Ishikawa (cell line): Measurements from ENCODE around the gene CCAR1.

Experiments
- CEBPB ChIP-seq: IDR thresholded peaks from 2 replicates; pipeline ENCODE4 v1.6.1; 2012
- CREB1 ChIP-seq: IDR thresholded peaks from 2 replicates; pipeline ENCODE4 v1.6.1; 2012; ENCODE audit warnings: low read depth
- EGR1 ChIP-seq: IDR thresholded peaks from 2 replicates; pipeline ENCODE4 v1.6.1; 2012
- EP300 ChIP-seq: IDR thresholded peaks from 2 replicates; pipeline ENCODE4 v1.6.1; 2012; ENCODE audit warnings: borderline replicate concordance
- FOXM1 ChIP-seq: IDR thresholded peaks from 2 replicates; pipeline ENCODE4 v1.6.1; 2012; ENCODE audit warnings: low read depth, borderline replicate concordance
- NFIC ChIP-seq: IDR thresholded peaks from 2 replicates; pipeline ENCODE4 v1.6.1; 2012
- RAD21 ChIP-seq: IDR thresholded peaks from 2 replicates; pipeline ENCODE4 v1.6.1; 2012; ENCODE audit warnings: low read depth
- REST ChIP-seq: IDR thresholded peaks from 2 replicates; pipeline ENCODE4 v1.6.1; 2012; ENCODE audit warnings: low read depth, mild to moderate bottlenecking
- TAF1 ChIP-seq: IDR thresholded peaks from 2 replicates; pipeline ENCODE4 v1.6.1; 2012; ENCODE audit warnings: low read depth, mild to moderate bottlenecking
- TCF12 ChIP-seq: IDR thresholded peaks from 2 replicates; pipeline ENCODE4 v1.6.1; 2012; ENCODE audit warnings: low read depth
- TEAD4 ChIP-seq: IDR thresholded peaks from 2 replicates; pipeline ENCODE4 v1.6.1; 2012
- YY1 ChIP-seq: IDR thresholded peaks from 2 replicates; pipeline ENCODE4 v1.6.1; 2012; ENCODE audit warnings: low read depth
- ZBTB7A ChIP-seq: IDR thresholded peaks from 2 replicates; pipeline ENCODE4 v1.6.1; 2012; ENCODE audit warnings: low read depth
- TF ChIP-seq, protein P1 (sequence below): IDR thresholded peaks from 2 replicates; pipeline ENCODE4 v1.6.1; 2012
- TF ChIP-seq, protein P2 (sequence below): IDR thresholded peaks from 2 replicates; pipeline ENCODE4 v1.6.1; 2012

Gene CCAR1, protein sequence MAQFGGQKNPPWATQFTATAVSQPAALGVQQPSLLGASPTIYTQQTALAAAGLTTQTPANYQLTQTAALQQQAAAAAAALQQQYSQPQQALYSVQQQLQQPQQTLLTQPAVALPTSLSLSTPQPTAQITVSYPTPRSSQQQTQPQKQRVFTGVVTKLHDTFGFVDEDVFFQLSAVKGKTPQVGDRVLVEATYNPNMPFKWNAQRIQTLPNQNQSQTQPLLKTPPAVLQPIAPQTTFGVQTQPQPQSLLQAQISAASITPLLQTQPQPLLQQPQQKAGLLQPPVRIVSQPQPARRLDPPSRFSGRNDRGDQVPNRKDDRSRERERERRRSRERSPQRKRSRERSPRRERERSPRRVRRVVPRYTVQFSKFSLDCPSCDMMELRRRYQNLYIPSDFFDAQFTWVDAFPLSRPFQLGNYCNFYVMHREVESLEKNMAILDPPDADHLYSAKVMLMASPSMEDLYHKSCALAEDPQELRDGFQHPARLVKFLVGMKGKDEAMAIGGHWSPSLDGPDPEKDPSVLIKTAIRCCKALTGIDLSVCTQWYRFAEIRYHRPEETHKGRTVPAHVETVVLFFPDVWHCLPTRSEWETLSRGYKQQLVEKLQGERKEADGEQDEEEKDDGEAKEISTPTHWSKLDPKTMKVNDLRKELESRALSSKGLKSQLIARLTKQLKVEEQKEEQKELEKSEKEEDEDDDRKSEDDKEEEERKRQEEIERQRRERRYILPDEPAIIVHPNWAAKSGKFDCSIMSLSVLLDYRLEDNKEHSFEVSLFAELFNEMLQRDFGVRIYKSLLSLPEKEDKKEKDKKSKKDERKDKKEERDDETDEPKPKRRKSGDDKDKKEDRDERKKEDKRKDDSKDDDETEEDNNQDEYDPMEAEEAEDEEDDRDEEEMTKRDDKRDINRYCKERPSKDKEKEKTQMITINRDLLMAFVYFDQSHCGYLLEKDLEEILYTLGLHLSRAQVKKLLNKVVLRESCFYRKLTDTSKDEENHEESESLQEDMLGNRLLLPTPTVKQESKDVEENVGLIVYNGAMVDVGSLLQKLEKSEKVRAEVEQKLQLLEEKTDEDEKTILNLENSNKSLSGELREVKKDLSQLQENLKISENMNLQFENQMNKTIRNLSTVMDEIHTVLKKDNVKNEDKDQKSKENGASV

GRCh38 chr10:68720793-68721672 is at the start of gene CCAR1:
Gene CCAR1, plus strand, starts transcription at chr10:68721239. Its CDS starts 1,266 bp downstream, at chr10:68722505.
- TF ChIP-seq TCF12 = no peak
- TF ChIP-seq CEBPB = no peak
- TF ChIP-seq EGR1 = no peak
- TF ChIP-seq REST = no peak
- no peak for TF ChIP-seq ZBTB7A
- no peak for TF ChIP-seq RAD21
- TF ChIP-seq EP300 = no peak
- TF ChIP-seq, protein P1, sequence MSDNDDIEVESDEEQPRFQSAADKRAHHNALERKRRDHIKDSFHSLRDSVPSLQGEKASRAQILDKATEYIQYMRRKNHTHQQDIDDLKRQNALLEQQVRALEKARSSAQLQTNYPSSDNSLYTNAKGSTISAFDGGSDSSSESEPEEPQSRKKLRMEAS = peak; percentile 89
- 0 out of 2 replicates have a peak, but pooled peaks have one; percentile 13 for TF ChIP-seq TEAD4
- TF ChIP-seq CREB1 = peak; percentile 54; the same call in 1 of the 2 replicates
- peak; percentile 86 for TF ChIP-seq YY1
- no peak for TF ChIP-seq FOXM1
- TF ChIP-seq NFIC = no peak
- TF ChIP-seq, protein P2, sequence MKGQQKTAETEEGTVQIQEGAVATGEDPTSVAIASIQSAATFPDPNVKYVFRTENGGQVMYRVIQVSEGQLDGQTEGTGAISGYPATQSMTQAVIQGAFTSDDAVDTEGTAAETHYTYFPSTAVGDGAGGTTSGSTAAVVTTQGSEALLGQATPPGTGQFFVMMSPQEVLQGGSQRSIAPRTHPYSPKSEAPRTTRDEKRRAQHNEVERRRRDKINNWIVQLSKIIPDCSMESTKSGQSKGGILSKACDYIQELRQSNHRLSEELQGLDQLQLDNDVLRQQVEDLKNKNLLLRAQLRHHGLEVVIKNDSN = peak; percentile 95
- peak; percentile 88 for TF ChIP-seq TAF1

DNA sequence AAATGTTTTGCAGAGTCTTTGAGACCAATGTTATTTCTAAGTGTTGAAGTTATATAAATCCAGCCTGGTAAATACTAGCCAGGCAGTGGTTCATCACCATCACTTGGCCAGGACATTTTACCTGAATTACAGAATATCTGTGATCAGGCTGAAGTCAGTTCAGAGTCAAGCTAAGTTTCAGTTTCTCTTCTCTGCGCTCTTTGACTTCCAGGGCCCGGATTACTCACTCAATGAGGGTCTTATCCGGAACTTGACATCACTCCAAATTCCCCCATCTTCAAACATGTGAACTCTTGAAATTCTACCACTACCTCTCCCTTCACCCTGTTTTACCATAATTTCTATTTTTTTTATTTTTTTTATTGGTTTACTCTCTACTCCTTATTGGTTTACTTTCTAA is 36.6 kb upstream of the CCAR1 start:
- TF ChIP-seq TEAD4 (no peak), ZBTB7A (no peak), FOXM1 (no peak)
- TF ChIP-seq, protein P2 = no peak

GRCh38 chr10:68696018-68696417 is 25.0 kb upstream of the CCAR1 start:
- no peak for TF ChIP-seq CREB1

GRCh38 chr10:68697106-68697505 is 23.9 kb upstream of the CCAR1 start:
- no peak for TF ChIP-seq EGR1
- no peak for TF ChIP-seq CEBPB
- no peak for TF ChIP-seq RAD21
- no peak for TF ChIP-seq EP300
- no peak for TF ChIP-seq TEAD4
- TF ChIP-seq, protein P1 = no peak
- TF ChIP-seq, protein P2 = no peak
- no peak for TF ChIP-seq FOXM1
- TF ChIP-seq TCF12 = no peak
- TF ChIP-seq CREB1 = no peak
- no peak for TF ChIP-seq REST
- no peak for TF ChIP-seq ZBTB7A
- TF ChIP-seq TAF1 = no peak
